ENCODE data around the gene CCL7. TPM values are rescaled to one million over a fixed set of nuclear protein-coding genes. Genes with fewer than 3 reads are reported as not detected.

The CCL7 gene
- polyA plus RNA-seq, 3 donors, result 0.25 to 0.38 TPM; not detected in 1

DNA sequence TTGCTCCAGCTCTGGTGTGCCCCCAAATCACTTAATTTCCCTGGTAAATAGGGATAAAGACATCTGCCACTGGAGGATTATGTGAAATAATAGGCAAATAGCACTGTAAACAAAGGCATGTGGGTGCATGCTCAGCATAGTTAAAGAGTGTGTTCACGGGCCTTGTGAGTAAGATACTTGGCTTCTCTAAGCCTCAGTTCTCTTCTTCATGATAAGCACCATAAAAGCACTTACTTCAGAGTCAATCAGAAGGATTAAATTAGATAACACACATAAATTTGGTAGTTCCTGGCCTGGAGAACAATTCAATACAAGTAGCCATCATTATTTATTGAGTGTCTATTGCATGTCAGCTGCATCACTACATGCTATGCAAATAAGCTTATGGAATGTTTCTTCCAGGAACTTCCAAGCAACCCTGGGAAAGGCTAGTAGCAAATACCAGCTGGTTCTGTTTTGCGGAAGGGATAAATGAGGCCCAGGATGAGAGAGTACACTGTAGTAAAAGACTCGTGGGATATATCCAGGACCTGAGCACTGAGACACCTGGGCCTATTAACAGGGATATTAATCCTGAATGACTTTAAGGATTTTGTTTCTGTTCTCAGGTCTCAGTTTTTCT, 30.0 kb downstream of the CCL7 start:
- Histone ChIP-seq H4K20me1 (ENCODE audit: insufficient read depth, low read length) (no peaks in the 10 kb centered on the region), H3K4me1 (ENCODE audit: control insufficient read depth in 1 of 2, insufficient read depth in 2 of 2, low read length in 2 of 2) (peaks cover 34 to 39% of the 10 kb centered on the region in 2 donors), H3K36me3 (replicated peaks in 1 of 2; ENCODE audit: control insufficient read depth in 1 of 2, insufficient read depth in 2 of 2, low read length in 2 of 2) (no peaks in the 10 kb centered on the region), H3K79me2 (ENCODE audit: insufficient read depth, low read length) (no peaks in the 10 kb centered on the region), H3K27me3 (ENCODE audit: control insufficient read depth in 2 of 2, insufficient read depth in 2 of 2, low read length in 2 of 2) (no peaks in the 10 kb centered on the region), H3K4me2 (replicated peaks; ENCODE audit: extremely low read depth, low read length, poor library complexity, severe bottlenecking) (no peak overlapping the region), H3K9me3 (replicated peaks in 1 of 2; ENCODE audit: control insufficient read depth in 1 of 2, insufficient read depth in 1 of 2, low read length in 2 of 2) (no peaks in the 10 kb centered on the region), H3K27ac (ENCODE audit: low read depth in 1 of 2, low read length in 2 of 2) (peak overlapping the region in 1 of 2 donors; percentile 3), H3K4me3 (replicated peaks in 1 of 3; ENCODE audit: low read depth in 2 of 3, low read length in 3 of 3) (no peak overlapping the region), H3K9ac (ENCODE audit: insufficient read depth, low read length, poor library complexity, severe bottlenecking) (no peak overlapping the region), H2AFZ (ENCODE audit: insufficient read depth, low read depth, low read length, poor library complexity, severe bottlenecking) (no peak overlapping the region)
- Mint-ChIP-seq H3K36me3 (no peaks in the 10 kb centered on the region), H3K27ac (peak overlapping the region in 3 of 7 donors; percentile 13 to 47 (median 21)), H3K9me3 (peaks cover 0 to 4% (median 2%) of the 10 kb centered on the region in 7 donors), H3K27me3 (ENCODE audit: low read depth in 3 of 3) (peaks cover 2 to 3% (median 2%) of the 10 kb centered on the region in 3 donors), H3K4me3 (no peak overlapping the region), H3K4me1 (peaks cover 50% of the 10 kb centered on the region)
- TF ChIP-seq, protein P1, sequence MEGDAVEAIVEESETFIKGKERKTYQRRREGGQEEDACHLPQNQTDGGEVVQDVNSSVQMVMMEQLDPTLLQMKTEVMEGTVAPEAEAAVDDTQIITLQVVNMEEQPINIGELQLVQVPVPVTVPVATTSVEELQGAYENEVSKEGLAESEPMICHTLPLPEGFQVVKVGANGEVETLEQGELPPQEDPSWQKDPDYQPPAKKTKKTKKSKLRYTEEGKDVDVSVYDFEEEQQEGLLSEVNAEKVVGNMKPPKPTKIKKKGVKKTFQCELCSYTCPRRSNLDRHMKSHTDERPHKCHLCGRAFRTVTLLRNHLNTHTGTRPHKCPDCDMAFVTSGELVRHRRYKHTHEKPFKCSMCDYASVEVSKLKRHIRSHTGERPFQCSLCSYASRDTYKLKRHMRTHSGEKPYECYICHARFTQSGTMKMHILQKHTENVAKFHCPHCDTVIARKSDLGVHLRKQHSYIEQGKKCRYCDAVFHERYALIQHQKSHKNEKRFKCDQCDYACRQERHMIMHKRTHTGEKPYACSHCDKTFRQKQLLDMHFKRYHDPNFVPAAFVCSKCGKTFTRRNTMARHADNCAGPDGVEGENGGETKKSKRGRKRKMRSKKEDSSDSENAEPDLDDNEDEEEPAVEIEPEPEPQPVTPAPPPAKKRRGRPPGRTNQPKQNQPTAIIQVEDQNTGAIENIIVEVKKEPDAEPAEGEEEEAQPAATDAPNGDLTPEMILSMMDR (IDR thresholded peaks at IDR 0.05), result no peak
- 100% methylated on average over 2 of the region's 3 CpGs for WGBS (ENCODE audit: insufficient coverage)
- intact Hi-C loops (cut with micrococcal nuclease), result loop anchor here in 1 of 2 donors (5.0 to 10.0 kb wide), 2 partner anchors 65 to 93 kb away; partner anchors contain the start of gene CCL1
- DNase-seq, result no peak

DNA sequence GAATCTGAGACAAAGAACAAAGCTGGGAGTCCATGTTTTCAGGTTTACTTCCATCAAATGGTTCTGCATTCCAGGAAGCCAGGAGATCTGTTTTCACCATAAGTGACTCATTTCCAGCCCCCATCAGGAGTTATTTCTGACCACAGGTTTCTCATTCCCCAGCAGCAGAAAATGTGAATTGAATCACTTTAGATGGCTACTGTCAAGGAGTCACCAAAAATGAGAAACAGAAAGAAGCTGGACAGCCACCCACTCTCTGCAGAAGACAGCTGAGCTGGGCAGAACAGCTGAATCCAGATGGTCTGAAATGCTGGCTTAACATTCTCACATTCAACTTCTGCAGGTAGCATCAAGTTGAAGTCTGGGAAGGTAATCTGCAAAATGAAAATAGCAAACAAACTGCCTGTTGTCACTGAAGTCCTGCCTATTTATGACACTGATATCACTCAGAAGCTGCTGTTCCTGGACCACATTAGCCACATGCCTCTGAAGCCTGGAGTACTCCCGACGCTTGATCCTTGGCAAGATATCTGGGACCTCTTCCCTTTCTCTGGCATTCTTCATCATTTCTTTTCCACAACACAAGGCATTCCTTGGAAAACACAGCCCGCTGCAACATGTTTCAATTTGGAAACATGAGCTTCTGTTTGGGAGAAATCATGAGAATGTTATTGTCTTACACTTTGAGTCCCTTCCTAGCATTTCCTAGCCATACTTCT, 30.8 kb downstream of the CCL7 start:
- H2AFZ ChIP-seq (ENCODE audit: insufficient read depth, low read depth, low read length, poor library complexity, severe bottlenecking), result no peak overlapping the region
- Mint-ChIP-seq H3K27ac (no peak overlapping the region), H3K4me1 (peaks cover 53% of the 10 kb centered on the region), H3K36me3 (no peaks in the 10 kb centered on the region), H3K9me3 (peaks cover 0 to 3% (median 2%) of the 10 kb centered on the region in 7 donors), H3K27me3 (ENCODE audit: low read depth in 3 of 3) (peaks cover 2 to 3% (median 2%) of the 10 kb centered on the region in 3 donors), H3K4me3 (no peak overlapping the region)
- no peaks in the 10 kb centered on the region for H3K9me3 ChIP-seq (replicated peaks in 1 of 2; ENCODE audit: control insufficient read depth in 1 of 2, insufficient read depth in 1 of 2, low read length in 2 of 2)
- no peak overlapping the region for H3K4me3 ChIP-seq (replicated peaks in 1 of 3; ENCODE audit: low read depth in 2 of 3, low read length in 3 of 3)
- DNase-seq, result peak in 2 of 3 donors; percentile 33 to 67
- no peaks in the 10 kb centered on the region for H3K79me2 ChIP-seq (ENCODE audit: insufficient read depth, low read length)
- TF ChIP-seq, protein P1 (IDR thresholded peaks at IDR 0.05), result no peak
- H4K20me1 ChIP-seq (ENCODE audit: insufficient read depth, low read length), result no peaks in the 10 kb centered on the region
- intact Hi-C loops (cut with micrococcal nuclease), result loop anchor here in 1 of 2 donors (5.0 to 10.0 kb wide), 2 partner anchors 64 to 94 kb away; partner anchors contain the start of gene CCL1
- H3K9ac ChIP-seq (ENCODE audit: insufficient read depth, low read length, poor library complexity, severe bottlenecking), result no peak overlapping the region
- no peak overlapping the region for H3K4me2 ChIP-seq (replicated peaks; ENCODE audit: extremely low read depth, low read length, poor library complexity, severe bottlenecking)
- H3K27ac ChIP-seq (ENCODE audit: low read depth in 1 of 2, low read length in 2 of 2), result no peak overlapping the region
- H3K4me1 ChIP-seq (ENCODE audit: control insufficient read depth in 1 of 2, insufficient read depth in 2 of 2, low read length in 2 of 2), result peaks cover 34 to 41% of the 10 kb centered on the region in 2 donors
- no peaks in the 10 kb centered on the region for H3K36me3 ChIP-seq (replicated peaks in 1 of 2; ENCODE audit: control insufficient read depth in 1 of 2, insufficient read depth in 2 of 2, low read length in 2 of 2)
- WGBS (ENCODE audit: insufficient coverage), result no CpG with 5 or more reads among the region's 3 CpGs
- H3K27me3 ChIP-seq (ENCODE audit: control insufficient read depth in 2 of 2, insufficient read depth in 2 of 2, low read length in 2 of 2), result no peaks in the 10 kb centered on the region
